NCI-H2196 (cell line): ENCODE results near the gene VSIG4.
"Not testable (repeated sequence)": the region's sequence is repeated elsewhere in the genome, so short reads cannot be mapped to it uniquely, and the experiment has no call there.

Experiments
- DNase-seq: peaks from one replicate; lab custom pipeline; 2025; ENCODE audit not compliant: unreplicated experiment; lab: John Stamatoyannopoulos, UW

Gene VSIG4, protein sequence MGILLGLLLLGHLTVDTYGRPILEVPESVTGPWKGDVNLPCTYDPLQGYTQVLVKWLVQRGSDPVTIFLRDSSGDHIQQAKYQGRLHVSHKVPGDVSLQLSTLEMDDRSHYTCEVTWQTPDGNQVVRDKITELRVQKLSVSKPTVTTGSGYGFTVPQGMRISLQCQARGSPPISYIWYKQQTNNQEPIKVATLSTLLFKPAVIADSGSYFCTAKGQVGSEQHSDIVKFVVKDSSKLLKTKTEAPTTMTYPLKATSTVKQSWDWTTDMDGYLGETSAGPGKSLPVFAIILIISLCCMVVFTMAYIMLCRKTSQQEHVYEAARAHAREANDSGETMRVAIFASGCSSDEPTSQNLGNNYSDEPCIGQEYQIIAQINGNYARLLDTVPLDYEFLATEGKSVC

DNA sequence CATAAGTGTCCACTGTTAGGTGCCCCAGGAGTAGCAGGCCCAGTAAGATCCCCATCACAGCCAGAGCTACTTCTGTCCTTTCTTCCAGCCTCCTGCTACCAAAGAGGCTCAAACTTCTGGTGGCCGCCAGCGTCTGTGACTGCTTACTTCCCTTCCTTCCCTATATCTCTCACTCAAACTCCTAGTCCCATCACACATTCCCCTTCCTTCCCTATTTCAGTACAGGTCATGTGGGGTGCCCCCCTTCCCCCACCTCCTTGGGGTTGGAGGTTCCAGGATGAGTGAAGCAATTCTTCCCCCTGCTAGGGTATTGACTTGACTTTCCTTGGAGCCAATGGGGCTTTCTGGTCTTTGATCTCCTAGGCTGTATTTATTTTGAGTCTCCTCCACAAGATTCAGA lies at the start of gene VSIG4:
VSIG4 (minus strand) TSS at position 137 of the 400 bp plus-strand sequence; CDS start at position 55, 82 bp downstream.
- no peak for DNase-seq

DNA sequence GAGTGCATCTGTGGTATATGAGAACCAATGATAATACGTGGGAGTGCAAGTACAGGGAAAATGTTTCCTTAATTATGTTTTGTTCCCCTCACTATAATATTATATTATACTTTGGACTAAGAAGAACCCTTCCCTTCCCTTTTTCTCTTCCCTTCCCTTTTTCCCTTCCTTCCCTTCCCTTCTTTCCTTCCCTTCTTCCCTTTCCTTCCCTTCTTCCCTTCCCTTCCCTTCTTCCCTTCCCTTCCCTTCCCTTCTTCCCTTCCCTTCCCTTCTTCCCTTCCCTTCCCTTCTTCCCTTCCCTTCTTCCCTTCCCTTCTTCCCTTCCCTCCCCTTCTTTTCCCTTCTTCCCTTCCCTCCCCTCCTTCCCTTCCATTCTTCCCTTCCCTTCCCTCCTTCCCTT lies 36.9 kb upstream of the VSIG4 start:
- DNase-seq = no peak

DNA sequence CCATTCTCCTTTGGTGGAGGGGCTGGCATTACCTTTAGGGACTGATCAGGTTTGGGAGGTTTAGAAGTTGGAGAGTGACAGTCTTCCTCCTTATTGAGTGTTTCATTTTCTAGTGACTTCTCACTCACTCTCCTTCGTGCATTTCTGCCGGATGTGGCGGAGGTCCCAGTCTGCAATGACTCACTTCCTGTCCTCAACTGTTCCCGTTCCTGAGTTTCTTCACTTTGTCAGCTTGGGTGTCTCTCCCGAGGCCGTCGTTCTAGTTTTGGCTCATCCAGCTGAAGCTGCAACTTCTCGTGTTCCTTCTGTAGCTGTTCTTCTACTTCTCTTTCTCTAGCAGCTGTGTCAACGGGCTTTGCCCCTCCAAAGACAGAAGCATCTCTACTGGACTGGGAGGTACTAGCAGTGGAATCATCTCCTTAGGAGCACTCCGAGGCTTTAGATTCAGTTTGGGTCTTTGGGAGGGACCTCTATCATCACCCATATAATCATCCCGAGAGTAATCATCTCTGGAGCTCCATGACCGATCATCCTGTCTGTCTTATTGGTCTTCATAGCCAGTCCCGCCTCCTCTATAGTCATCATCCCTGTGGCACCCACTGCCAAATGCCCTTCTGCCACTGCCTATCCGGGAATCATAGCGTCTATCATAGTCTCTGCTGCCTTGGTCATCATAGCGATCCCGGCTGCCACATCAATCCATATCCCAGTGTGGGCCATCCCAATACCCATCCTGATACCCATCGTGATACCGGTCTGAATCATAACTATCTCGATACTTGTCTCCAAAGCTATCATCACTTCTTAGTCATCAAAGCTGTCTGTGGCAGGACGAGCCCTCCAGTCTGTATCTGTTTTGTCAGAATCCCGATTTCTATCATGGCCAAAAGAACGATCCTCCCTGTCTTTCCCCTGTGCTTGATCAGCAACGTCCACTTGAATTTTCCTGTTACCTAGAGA lies 35.3 kb upstream of the VSIG4 start:
- DNase-seq = no peak

DNA sequence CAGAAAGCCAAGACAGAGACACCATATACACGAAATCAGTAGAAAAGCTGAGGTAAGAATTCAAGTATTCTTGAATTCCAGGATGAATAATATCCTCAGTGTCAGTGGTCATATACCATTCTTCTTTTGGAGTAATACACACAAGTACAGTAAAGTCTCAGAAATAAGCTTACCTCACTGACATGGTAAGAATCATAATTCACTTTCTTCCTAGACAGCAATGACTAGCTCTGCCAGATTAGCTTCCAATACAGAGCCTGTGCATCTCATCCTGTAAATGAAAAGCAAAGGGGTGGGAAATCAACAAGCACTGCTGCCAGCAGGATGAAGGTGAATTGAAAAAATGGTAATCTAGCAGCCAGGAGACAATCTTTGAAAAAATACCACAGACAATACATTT lies 31.2 kb upstream of the VSIG4 start:
- no peak for DNase-seq

DNA sequence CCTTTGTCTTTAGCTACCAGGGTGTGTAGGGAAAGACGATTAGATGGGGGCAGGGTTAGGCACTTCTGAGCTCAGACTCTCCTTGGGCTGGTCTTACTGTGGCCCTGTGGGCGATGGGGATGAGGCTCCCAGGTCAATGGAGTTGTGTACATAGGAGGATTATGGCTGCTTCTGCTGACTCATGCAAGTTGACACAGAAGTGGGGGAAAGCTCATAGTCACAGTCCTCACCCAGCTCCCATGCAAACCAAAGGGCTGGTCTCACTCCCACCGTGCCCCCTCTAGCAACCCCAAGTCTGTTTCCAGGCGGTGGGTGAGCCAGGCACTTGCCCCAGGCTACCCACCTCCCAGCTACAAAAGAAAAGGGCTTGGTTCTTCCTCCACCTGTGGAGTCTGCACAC lies 24.4 kb upstream of the VSIG4 start:
- no peak for DNase-seq

DNA sequence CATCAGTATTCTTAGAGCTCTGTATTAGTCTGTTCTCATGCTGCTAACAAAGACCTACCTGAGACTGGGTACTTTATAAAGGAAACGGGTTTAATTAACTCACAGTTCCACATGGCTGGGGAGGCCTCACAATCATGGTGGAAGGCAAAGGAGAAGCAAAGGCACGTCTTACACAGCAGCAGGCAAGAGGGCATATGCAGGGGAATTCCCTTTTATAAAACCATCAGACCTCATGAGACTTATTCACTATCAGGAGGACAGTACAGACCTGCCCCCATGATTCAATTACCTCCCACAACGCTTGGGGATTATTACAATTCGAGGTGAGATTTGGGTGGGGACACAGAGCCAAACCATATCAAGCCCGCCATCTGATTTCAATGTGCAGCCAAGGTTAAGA lies 17.1 kb upstream of the VSIG4 start:
- not testable (repeated sequence) for DNase-seq

DNA sequence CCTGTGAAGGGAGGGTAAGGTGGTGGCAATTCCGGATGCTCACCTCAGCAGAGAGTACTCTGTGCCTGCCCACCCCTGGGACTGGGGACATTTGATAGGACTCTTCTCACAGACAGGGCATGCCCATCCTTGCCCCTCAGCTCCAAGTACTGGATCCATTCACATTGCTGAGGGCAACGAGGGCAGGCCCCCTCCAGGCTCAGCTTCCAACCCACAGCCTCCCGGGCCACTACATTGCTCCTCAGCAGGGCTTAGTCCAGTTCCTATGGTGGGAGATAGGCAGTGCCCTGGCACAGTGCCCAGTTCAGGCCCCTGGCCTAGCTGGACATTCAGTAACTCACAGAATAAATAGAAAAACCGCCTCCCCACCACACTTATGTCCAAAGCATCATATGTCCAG lies 15.1 kb upstream of the VSIG4 start:
- DNase-seq = no peak

DNA sequence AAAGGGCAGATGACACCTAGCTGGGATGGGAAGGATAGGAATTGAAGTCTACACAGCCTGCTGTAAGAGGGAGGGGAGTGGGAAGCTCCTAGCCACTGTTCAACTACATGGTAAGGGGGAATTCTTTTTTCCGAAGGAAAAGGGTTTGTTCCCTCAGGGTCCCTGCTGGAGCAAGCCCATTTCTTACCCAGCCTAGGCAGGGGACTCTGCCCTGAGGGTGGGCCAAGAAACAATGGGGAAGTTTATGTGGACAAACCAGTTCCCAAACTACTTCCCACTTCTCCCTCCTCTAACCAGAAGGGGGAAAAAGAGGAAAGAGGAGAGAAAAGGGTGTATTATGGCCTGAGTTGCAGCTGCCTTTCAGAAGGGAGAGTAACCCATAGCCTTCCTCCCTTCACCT lies 13.5 kb upstream of the VSIG4 start:
- DNase-seq = no peak

DNA sequence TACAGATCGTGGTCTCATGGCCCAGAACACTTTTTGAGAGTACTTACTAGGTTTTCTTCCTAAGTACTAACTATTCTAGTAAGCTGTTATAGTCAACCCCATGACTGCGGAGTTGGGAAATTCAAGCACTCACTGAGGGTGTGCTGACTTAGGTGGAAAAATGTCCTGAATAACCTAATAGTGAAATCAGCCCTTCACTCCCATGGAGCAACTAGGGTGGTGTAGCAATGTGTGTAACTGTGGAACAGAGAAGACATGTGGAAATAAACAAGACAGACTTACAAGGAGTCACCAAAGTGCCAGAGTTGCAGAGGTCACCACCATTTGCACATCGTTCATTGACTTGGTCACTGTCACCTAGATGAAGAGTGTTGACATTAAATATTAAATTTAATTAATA lies 12.1 kb upstream of the VSIG4 start:
- no peak for DNase-seq

DNA sequence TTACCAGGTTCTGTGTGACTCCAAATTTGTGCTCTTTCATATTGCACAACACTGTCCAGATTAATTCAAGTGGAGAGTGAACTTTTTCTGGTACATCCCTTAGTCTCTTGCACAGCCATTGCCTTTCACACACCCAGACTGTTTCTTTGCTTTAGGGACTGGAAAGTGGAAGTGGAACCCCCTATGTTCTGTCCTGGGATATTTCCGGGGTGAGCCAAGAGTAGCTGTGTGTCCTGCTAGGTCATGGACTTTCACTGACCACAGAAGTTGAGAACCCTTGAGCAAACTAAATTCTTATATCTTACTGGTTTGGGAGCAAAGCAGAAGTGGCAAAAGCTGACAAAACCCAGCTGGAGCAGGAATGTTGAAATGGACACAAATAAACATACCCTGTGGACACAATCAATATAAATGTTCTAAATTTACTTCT lies 10.3 kb upstream of the VSIG4 start:
- DNase-seq = no peak

DNA sequence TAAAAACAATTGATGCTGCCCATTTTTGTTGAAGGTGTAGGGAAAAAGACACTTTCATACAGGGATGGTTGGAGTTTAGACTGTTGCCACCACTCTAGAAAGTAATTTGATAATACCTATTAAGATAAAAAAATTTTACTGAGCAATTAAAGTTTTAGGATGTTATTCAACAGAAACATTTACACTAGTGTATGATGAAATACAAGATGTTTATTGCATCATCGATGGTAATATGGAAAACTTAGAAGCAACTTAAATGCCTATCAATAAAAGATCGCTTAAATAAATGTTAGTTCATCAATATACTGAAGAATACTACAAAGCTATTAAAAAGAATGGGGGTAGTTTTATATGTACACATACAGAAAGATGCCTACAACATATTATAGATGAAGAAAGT lies 9.2 kb upstream of the VSIG4 start:
- no peak for DNase-seq

DNA sequence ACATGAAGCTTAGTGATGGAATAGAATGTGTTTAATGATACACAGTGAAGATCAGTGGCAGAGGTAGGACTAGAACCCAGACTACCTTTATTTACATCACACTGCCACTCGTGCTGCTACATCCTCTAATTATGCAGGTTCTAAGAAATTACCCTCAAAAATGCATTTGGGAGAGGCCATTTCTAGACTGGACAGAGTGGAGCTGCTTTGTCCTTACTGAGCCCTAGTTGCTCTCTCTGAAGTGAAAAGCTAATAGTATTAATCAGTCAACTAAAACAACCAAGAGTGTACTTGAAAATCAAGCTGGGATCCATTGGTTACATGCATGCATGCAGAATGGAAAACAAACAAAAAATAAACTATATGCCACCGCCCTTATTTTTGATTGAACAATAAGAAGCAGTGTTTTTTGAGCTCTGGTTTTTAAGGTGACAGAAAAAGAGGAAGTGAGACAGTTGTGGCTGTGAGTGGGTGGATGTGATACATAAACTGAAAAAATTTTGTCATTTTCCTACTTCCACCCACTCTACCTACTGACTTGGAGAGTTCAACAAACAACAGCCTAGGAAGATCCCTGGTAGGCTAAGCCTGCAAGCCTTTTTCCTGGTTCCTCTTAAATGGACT lies 6.8 kb upstream of the VSIG4 start:
- DNase-seq = no peak

DNA sequence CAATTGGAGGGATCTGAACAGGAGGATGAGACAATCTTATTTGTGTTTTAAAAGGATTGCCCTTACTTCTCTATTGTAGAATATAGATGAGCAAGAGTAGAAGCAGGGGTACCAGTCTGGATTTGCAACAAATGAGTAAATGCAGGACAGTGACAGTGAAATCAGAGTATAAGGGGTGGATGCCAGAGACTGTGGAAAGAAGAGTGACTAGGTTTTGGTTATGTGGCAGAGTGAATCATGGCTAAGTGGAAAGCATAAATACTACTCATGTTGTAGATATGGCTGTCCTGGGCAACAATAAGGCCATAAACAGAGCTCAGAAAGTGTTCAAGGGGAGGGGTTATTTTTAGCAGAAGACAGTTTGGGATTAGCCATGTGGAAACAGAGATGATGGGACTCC lies 6.0 kb upstream of the VSIG4 start:
- DNase-seq = no peak

DNA sequence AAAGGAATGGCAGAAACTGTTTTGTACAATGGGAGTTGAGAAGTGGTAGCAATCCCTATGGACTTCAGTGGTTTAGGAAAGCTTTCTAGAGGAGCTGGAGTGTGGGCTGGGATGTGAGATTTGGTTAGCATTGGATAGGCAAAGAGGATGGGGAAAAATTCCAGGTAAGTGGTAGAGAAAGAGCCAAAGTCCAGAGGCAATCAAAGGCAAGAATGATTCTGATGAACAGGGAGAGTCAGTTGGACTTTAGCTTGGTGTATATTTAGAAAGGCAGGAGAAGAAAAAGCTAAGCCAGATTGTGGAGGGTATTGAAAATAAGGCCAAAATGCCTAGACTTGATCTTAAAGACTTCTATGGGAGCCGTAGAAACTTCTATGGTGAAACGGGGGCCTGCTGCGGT lies 3.7 kb upstream of the VSIG4 start:
- DNase-seq = no peak

DNA sequence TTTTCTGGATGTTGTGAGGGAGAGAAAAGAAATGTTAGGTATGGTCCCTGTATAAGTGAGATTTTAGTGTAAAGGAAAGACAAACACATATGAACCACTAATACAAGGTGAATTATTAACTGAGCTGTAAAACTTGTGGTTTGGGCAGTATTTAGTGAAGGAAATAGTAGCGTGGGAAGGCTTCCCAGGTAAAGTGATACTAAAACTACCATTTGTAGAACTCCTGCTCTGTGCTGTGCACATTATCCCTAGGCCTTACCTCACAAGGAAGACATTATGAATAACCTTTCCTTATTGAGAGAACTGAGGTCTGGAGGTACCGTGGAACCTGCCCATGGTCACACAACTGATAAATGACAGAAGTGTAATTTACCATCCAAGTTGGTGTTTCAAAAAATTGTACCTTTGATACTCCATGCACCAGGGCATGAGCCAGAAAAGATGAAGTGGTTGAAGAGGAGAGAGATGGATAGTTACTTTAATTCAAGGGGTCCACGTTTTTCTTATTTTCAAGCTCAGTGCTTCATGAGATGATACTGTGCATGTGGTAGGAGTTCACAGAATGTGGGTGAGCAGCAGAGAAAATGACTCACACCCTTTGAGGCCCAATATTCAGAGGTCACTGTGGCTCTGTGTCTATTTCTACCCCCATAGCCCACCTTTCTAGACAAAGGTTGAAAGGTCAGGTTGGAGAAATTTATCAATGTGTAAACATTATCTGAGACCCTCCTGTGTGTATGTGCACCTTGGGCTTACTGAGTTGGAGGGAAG lies 2.6 kb upstream of the VSIG4 start:
- no peak for DNase-seq

DNA sequence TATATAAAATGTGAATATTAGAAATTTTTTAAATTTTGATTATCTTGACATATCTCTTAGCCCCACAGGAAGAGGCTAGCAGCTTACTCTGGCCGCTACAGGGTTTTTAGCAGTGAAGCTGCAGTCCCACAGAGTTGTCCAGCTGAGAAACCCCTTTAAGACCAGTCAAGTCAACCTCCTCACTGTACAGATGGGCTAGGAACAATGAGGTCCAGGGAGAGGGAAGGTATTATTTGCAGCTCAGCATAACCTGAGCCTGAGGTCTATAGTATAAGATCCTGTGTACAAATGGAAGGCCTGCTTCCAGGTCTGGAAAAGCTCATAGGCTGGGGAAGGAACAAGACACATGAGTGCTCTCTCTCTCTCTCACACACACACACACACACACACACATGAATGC lies 1.8 kb downstream of the VSIG4 start:
- DNase-seq = no peak

DNA sequence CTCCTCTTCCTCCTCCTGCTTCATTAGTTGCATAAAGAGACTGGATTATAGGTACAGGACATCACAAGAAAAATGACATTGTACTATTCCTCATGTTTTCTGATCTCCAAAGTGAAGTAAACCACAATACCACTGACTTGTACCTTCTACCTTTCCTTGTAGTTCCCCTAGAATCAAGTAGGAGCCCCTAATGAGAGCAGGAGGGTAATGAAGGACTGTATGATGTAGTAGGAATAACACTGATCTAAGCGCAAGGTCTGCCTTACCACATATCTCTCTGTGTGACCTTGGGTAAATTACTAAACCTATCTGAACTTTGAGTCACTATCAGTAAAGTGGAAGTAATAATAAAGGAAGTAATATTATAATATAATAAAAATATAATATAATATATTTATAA lies 3.6 kb downstream of the VSIG4 start:
- DNase-seq = no peak

DNA sequence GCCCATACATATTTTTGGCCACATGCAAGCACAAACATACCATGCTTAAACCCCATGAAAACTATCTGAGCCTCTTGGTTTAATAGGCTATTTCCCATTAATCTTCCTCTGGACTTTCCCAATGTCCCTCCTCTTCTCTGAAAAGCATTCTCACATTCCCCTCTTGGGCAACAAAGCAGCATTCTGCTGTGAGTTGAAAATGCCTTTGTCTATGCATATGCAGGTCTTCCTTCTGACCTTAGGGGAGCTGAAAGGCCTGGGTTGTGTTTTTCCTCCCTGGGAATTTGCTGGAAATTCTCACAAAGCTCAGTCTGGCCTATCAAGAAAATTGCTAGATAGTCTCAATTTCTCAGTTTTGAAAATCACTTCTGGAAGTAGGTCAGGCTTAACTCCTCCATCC lies 4.2 kb downstream of the VSIG4 start:
- no peak for DNase-seq

DNA sequence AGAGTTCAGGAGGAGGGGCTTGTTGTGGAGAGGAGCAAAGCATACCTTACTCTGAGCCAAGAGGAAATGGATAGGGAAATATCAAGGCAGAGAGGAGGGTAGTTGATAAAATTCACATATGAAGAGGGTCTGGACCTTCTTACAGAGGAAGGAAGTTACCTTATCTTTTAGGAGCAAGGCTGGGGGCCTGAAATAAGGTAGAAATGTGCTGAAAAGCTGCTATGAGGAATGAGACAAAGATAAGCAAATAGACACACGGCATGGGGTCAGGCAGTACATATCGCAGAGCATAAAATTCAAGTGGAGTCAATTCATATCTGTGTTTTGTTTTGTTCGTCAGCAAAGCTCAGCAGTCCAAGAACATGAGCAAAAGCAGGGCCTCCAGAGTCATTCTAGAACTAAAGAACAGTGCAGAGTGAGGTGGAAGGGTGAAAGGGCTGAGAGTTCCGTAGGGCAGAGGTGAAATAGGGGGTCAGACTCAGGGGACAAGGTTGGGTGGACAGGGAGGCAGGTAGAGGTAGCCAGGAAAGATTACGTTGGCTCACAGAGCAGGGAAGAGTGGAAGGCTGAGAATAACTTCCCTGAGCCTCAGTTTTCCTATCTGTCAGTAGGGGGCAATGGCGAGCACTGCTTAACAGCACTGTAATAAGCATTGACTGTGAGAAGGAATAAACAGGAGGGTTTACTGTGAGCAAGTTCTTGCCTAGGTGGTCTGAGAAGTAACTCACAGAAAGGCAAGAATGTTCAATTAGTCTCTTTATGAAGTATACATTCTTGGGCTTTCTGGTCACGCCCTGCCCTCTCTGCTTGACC lies 9.2 kb downstream of the VSIG4 start:
- DNase-seq = no peak

DNA sequence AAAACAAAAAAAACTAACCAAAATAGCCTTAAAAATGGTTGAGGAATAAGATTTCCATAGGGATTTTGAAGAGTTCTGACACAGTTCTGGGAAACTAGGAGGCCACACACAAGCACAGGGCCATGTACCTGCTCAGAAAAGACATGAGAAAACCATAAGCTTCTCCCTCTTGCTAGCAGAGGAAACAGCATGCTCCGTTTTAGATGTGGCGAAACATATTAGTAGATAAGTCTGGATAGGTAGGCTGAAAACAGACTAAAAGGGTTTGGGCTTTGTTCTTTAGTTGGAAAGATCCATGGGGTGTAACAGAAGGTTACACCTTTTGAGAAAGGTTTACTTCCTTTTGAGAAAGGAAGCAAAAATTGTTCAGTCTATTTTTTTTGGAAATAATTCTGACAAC lies 10.9 kb downstream of the VSIG4 start:
- no peak for DNase-seq
